ENCODE data around the gene PARP6. TPM values are rescaled to one million over a fixed set of nuclear protein-coding genes. Genes with fewer than 3 reads are reported as not detected.
A peak's percentile ranks its signal among the peaks of the same experiment; 100 is the strongest.

The PARP6 gene
- total and polyA plus RNA-seq, 9 of the 15 experiments (the other 6 are each of a cell fraction or from before 2014, with no cell fraction given): 14.8 to 83.2 (median 28.3) TPM

GRCh38 chr15:72231066-72231832 is 41.1 kb downstream of the PARP6 start, which contains the start of gene PKM (continued):
- TF ChIP-seq ZNF318 (IDR thresholded peaks at IDR 0.05; ENCODE audit: borderline replicate concordance in 1 of 2, low read depth in 1 of 2) (no peak), ZNF212 (CRISPR knock-in tag; IDR thresholded peaks at IDR 0.05) (no peak), ETV1 (tag; conservative IDR thresholded peaks at IDR 0.05; ENCODE audit: low read depth) (peak; percentile 31; the same call in 1 of the 2 replicates), CCNT2 (IDR thresholded peaks at IDR 0.05; ENCODE audit: borderline replicate concordance, extremely low read depth, insufficient read length, low read depth, low read length) (peak; percentile 92), ATF7 (IDR thresholded peaks at IDR 0.05) (peak; percentile 79), HNRNPLL (IDR thresholded peaks at IDR 0.05; ENCODE audit: low read depth, low read length, poor library complexity, severe bottlenecking) (peak; percentile 83), NFRKB (IDR thresholded peaks at IDR 0.05; ENCODE audit: low read depth) (no peak), ZEB2 (IDR thresholded peaks at IDR 0.05) (peak; percentile 61; the same call in 1 of the 2 replicates), HMGN3 (IDR thresholded peaks at IDR 0.05; ENCODE audit: borderline replicate concordance, extremely low read depth, insufficient read length, low read depth, low read length) (peak; percentile 79), SOX6 (IDR thresholded peaks at IDR 0.05) (peak; percentile 70), TOE1 (IDR thresholded peaks at IDR 0.05; ENCODE audit: borderline replicate concordance) (no peak), TOE1 (CRISPR knock-in tag; IDR thresholded peaks at IDR 0.05; ENCODE audit: borderline replicate concordance, low read depth) (no peak), TSHZ1 (CRISPR knock-in tag; IDR thresholded peaks at IDR 0.05) (no peak), PCBP2 (IDR thresholded peaks at IDR 0.05; ENCODE audit: low read depth, low read length, poor library complexity, severe bottlenecking) (no peak), RBM25 (IDR thresholded peaks at IDR 0.05; ENCODE audit: low read depth, low read length, severe bottlenecking) (peak; percentile 77)
